Gastrocnemius medialis (tissue), 4 donors: ENCODE data around the gene FRMD6. TPM values are rescaled to one million over a fixed set of nuclear protein-coding genes. Genes with fewer than 3 reads are reported as not detected.

Source experiments
- ATAC-seq, 2 donors: fragments of 150-250 bp; one replicate each; pipeline ENCODE4 v1.9.1; 2016
- DNase-seq, 2 donors: peaks; one replicate each; pipeline ENCODE4 v3.0.0-alpha.2; 2019
- H3K27ac ChIP-seq, 4 donors: fragments of 200-600 bp; sonication (generic); 1 replicate in 1 of 4; 2 replicates in 3 of 4; pipeline ENCODE4 v1.5.1; 2016 to 2018; ENCODE audit warnings: mild to moderate bottlenecking in 2 of 4, moderate library complexity in 1 of 4
- H3K27me3 ChIP-seq, 3 donors: fragments of 200-600 bp; sonication (generic) in 2 of 3; 1 replicate in 1 of 3; 2 replicates in 2 of 3; pipeline versions ENCODE4 v1.5.1 to v1.6.0; 2016 to 2019; ENCODE audit warnings: mild to moderate bottlenecking in 1 of 3, moderate library complexity in 1 of 3
- H3K36me3 ChIP-seq, 2 donors: fragments of 200-600 bp; sonication (generic) in 1 of 2; one replicate each; pipeline ENCODE4 v1.5.1; 2017 to 2018
- H3K4me1 ChIP-seq, 2 donors: fragments of 200-600 bp; sonication (generic) in 1 of 2; one replicate each; pipeline ENCODE4 v1.5.1; 2016 to 2017; ENCODE audit warnings: mild to moderate bottlenecking in 2 of 2
- H3K4me3 ChIP-seq, 4 donors: fragments of 200-600 bp; sonication (generic) in 3 of 4; 1 replicate in 1 of 4; 2 replicates in 3 of 4; pipeline ENCODE4 v1.5.1; 2016 to 2019; ENCODE audit warnings: mild to moderate bottlenecking in 2 of 4
- H3K9me3 ChIP-seq, 3 donors: fragments of 200-600 bp; sonication (generic) in 2 of 3; 1 replicate in 1 of 3; 2 replicates in 2 of 3; pipeline ENCODE4 v1.5.1; 2016 to 2019
- CTCF ChIP-seq, 5 experiments: fragments of 450-650 bp in 3 of 5; fragments of 200-600 bp in 2 of 5; sonication (generic) in 2 of 5; IDR thresholded peaks in 4 of 5; conservative IDR thresholded peaks in 1 of 5; 1 replicate in 4 of 5; 2 replicates in 1 of 5; pipeline ENCODE4 v1.5.1; 2016 to 2019; ENCODE audit warnings: antibody characterized with exemption in 5 of 5, mild to moderate bottlenecking in 3 of 5, moderate library complexity in 3 of 5
- POLR2A ChIP-seq, 2 donors: fragments of 450-650 bp; IDR thresholded peaks; one replicate each; pipeline ENCODE4 v1.6.1; 2017; ENCODE audit warnings: antibody characterized with exemption in 2 of 2, mild to moderate bottlenecking in 2 of 2, moderate library complexity in 2 of 2
- in situ Hi-C, 4 donors: fragments of 200-750 bp; cut with MboI; loops; one replicate each; pipeline versions ENCODE4 v1.15.0 to v1.8.0; 2017; ENCODE audit warnings: low sequenced_read_pairs in 4 of 4
- intact Hi-C: fragments of 100-400 bp; cut with DNase I; formaldehyde crosslinking; loops from one replicate; pipeline ENCODE4 v1.15.1; 2023; ENCODE audit warnings: low total_unique reads
- total RNA-seq, 4 donors: library from RNA; depleted of rRNA; stranded (reverse); fragments of >200 nt; gene quantifications; one replicate each; pipeline versions ENCODE4 v1.1.0 to v1.2.3, GENCODE V29; 2016

Gene FRMD6
- total RNA-seq, 4 donors from 2014 or later = 6.7 to 15.9 (median 13.0) TPM

GRCh38 chr14:51605575-51605974, 46.1 kb upstream of the FRMD6 start:
- Histone ChIP-seq H3K9me3 (no peaks in the 10 kb centered on the region), H3K4me1 (no peaks in the 10 kb centered on the region), H3K36me3 (no peaks in the 10 kb centered on the region), H3K4me3 (no peak overlapping the region), H3K27me3 (no peaks in the 10 kb centered on the region), H3K27ac (no peak overlapping the region)
- in situ Hi-C loops = no loop called here
- TF ChIP-seq CTCF (IDR thresholded peaks at IDR 0.05 in 4 of 5, conservative IDR thresholded peaks at IDR 0.05 in 1 of 5) (no peak), POLR2A (IDR thresholded peaks at IDR 0.05) (no peak)
- intact Hi-C loops = no loop called here
- no peak for ATAC-seq
- no peak for DNase-seq

GRCh38 chr14:51607711-51608110, 44.0 kb upstream of the FRMD6 start:
- intact Hi-C loops = no loop called here
- Histone ChIP-seq H3K9me3 (no peaks in the 10 kb centered on the region), H3K36me3 (no peaks in the 10 kb centered on the region), H3K27me3 (no peaks in the 10 kb centered on the region), H3K27ac (no peak overlapping the region), H3K4me3 (no peak overlapping the region), H3K4me1 (no peaks in the 10 kb centered on the region)
- TF ChIP-seq CTCF (IDR thresholded peaks at IDR 0.05 in 4 of 5, conservative IDR thresholded peaks at IDR 0.05 in 1 of 5) = no peak
- TF ChIP-seq POLR2A (IDR thresholded peaks at IDR 0.05) = no peak
- DNase-seq (no peak), ATAC-seq (no peak)
- in situ Hi-C loops = no loop called here

- ATAC-seq (no peak), DNase-seq (no peak)
- Histone ChIP-seq H3K9me3 (no peaks in the 10 kb centered on the region), H3K27ac (no peak overlapping the region), H3K27me3 (no peaks in the 10 kb centered on the region), H3K4me3 (no peak overlapping the region), H3K4me1 (no peaks in the 10 kb centered on the region), H3K36me3 (no peaks in the 10 kb centered on the region)
- intact Hi-C loops = no loop called here
- in situ Hi-C loops = no loop called here
- no peak for TF ChIP-seq CTCF (IDR thresholded peaks at IDR 0.05 in 4 of 5, conservative IDR thresholded peaks at IDR 0.05 in 1 of 5)
- no peak for TF ChIP-seq POLR2A (IDR thresholded peaks at IDR 0.05)
Measured at GRCh38 chr14:51609251-51609954, 42.3 kb upstream of the FRMD6 start.

DNA sequence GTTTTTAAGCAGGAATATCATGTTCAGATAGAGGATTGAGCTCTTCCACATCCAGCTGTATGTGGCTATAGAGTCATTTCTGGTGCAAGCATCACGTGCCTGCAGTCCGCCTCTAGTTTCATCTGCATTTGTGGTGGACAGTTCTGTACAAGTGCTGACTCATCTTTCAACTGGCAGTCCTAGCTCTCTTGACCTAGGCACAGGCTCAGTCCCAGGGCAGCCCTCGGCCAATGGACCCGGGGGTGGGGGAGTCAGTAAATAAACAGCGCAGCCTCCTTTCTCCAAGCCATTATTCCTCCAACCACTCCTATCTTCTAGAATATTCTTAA, 41.8 kb upstream of the FRMD6 start:
- Histone ChIP-seq H3K9me3 (no peaks in the 10 kb centered on the region), H3K27ac (no peak overlapping the region)

More for the DNA sequence above, 41.8 kb upstream of the FRMD6 start:
- TF ChIP-seq POLR2A (IDR thresholded peaks at IDR 0.05) (no peak), CTCF (IDR thresholded peaks at IDR 0.05 in 4 of 5, conservative IDR thresholded peaks at IDR 0.05 in 1 of 5) (no peak)
- no peaks in the 10 kb centered on the region for H3K4me1 ChIP-seq
- ATAC-seq = no peak
- intact Hi-C loops (no loop called here), in situ Hi-C loops (no loop called here)
- H3K36me3 ChIP-seq = no peaks in the 10 kb centered on the region
- no peak overlapping the region for H3K4me3 ChIP-seq
- DNase-seq = no peak
- no peaks in the 10 kb centered on the region for H3K27me3 ChIP-seq
